ENCODE measurements around the gene KIAA1328.

KIAA1328 gene

DNA sequence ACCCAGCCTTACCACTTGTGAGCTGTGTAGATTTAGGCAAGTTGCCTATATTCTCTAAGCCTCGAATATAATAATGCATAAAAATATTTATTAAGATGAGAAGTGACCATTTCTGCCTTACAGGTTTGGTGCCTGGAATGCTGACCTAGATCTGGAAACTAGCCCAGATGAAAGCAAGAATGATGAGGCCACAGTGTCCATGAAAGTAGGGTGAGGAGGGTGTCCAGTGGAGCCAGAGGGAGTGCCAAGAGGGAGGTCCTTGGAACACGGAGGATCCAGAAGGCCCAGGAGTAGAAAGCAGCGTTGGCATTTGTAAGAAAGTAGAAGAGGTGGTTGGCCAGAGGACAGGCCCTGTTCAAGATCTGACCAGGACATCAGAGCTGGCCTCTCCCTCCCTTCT lies 402.3 kb downstream of the KIAA1328 start:
- no peaks in the 10 kb centered on the region for H3K27me3 ChIP-seq (ENCODE audit: control insufficient read depth, insufficient read depth, low read length)
- no peak overlapping the region for H3K9ac ChIP-seq (ENCODE audit: low read depth, low read length)
- H3K36me3 ChIP-seq (ENCODE audit: control insufficient read depth, insufficient read depth, low read length), result no peaks in the 10 kb centered on the region
- H3K4me3 ChIP-seq (ENCODE audit: low read depth, low read length), result no peak overlapping the region
- H3K4me1 ChIP-seq (ENCODE audit: control insufficient read depth, insufficient read depth, low read length), result no peaks in the 10 kb centered on the region
- H3K9me3 ChIP-seq (ENCODE audit: control insufficient read depth, insufficient read depth, low read length), result no peaks in the 10 kb centered on the region

DNA sequence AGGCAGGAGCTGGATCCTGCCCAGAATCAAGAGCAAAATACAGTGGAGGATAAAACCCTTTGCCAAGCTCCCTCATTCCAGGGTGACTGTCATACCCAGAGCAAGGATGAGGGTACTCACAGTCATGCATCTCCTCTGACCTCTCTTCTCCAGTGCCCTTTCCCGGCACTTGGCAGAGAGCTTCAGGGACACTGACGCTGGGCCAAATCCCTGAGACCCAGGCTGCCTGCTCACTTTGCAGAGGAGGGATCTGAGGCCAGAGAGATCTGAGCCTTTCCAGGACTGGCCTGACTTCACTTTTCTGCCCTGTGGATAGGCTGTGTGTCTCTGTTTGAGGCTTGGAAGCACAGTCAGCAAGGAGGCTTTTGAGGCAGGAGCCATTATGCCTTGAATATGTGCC lies 406.7 kb downstream of the KIAA1328 start:
- no peak overlapping the region for H3K9ac ChIP-seq (ENCODE audit: low read depth, low read length)
- H3K27me3 ChIP-seq (ENCODE audit: control insufficient read depth, insufficient read depth, low read length), result peaks cover 5% of the 10 kb centered on the region
- H3K4me3 ChIP-seq (ENCODE audit: low read depth, low read length), result no peak overlapping the region
- no peaks in the 10 kb centered on the region for H3K9me3 ChIP-seq (ENCODE audit: control insufficient read depth, insufficient read depth, low read length)
- H3K36me3 ChIP-seq (ENCODE audit: control insufficient read depth, insufficient read depth, low read length), result no peaks in the 10 kb centered on the region
- no peaks in the 10 kb centered on the region for H3K4me1 ChIP-seq (ENCODE audit: control insufficient read depth, insufficient read depth, low read length)

DNA sequence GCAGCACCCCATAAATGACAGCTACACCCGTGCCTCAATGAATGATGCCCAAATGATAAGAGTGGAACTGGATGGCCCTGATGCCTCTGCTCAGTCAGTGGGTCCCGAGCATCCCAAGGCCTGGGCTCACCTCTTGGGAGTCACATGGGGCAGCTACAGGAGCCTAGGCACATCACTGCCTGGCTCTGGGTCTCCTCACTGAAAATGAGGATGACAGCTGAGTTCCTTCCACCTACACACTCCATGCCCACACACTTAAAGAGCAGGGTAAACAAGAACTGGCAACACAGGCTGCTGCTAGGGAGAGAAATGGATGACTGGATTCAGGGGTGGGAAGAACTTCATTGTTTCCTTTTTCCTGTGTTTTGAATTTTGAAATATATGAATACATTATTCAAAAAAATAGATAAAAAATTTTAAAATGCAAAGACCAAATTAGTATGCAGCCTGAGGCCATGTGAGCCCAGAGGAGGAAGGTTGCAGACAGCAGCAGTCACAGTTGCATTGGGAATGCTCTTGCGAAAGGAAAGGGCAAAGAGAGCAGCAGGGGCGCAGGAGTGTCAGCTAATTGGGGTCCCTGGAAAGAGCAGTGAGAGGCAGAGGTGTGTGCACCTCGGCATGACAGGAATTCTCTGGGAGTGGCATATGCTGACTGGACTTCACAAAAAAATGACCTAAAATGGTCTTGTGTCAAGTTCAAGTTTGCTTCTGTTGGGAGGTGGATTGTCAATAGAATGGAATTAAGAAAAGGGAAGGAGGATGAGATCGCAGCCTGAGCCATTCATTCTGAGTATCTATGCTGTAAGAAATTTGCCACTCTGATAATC lies 409.6 kb downstream of the KIAA1328 start:
- no peaks in the 10 kb centered on the region for H3K36me3 ChIP-seq (ENCODE audit: control insufficient read depth, insufficient read depth, low read length)
- no peak overlapping the region for H3K4me3 ChIP-seq (ENCODE audit: low read depth, low read length)
- no peaks in the 10 kb centered on the region for H3K4me1 ChIP-seq (ENCODE audit: control insufficient read depth, insufficient read depth, low read length)
- H3K9ac ChIP-seq (ENCODE audit: low read depth, low read length), result no peak overlapping the region
- H3K27me3 ChIP-seq (ENCODE audit: control insufficient read depth, insufficient read depth, low read length), result peaks cover 8% of the 10 kb centered on the region
- no peaks in the 10 kb centered on the region for H3K9me3 ChIP-seq (ENCODE audit: control insufficient read depth, insufficient read depth, low read length)

DNA sequence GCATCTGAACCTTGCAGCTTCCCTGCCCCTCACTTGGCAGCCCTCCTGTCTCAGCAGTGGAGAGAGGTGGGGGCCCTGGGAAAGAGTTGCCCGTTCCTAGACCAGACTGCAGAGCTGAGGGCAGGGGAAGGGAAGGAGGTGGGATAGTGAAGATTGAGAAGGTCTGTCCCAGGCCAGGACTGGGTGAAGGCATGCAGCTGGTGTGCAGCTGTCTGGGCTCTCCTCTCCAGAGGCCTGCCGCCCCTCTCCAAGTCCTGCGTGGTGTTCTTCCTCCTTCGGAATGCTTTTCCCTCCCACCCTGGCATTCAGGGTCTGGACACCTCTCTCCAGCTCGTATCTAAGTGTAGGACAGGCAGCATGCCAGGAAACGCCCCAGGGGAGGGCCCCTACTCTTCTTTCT lies 413.2 kb downstream of the KIAA1328 start:
- Histone ChIP-seq H3K4me3 (ENCODE audit: low read depth, low read length) (no peak overlapping the region), H3K9me3 (ENCODE audit: control insufficient read depth, insufficient read depth, low read length) (no peaks in the 10 kb centered on the region), H3K36me3 (ENCODE audit: control insufficient read depth, insufficient read depth, low read length) (no peaks in the 10 kb centered on the region), H3K27me3 (ENCODE audit: control insufficient read depth, insufficient read depth, low read length) (peaks cover 14% of the 10 kb centered on the region), H3K4me1 (ENCODE audit: control insufficient read depth, insufficient read depth, low read length) (no peaks in the 10 kb centered on the region), H3K9ac (ENCODE audit: low read depth, low read length) (no peak overlapping the region)

DNA sequence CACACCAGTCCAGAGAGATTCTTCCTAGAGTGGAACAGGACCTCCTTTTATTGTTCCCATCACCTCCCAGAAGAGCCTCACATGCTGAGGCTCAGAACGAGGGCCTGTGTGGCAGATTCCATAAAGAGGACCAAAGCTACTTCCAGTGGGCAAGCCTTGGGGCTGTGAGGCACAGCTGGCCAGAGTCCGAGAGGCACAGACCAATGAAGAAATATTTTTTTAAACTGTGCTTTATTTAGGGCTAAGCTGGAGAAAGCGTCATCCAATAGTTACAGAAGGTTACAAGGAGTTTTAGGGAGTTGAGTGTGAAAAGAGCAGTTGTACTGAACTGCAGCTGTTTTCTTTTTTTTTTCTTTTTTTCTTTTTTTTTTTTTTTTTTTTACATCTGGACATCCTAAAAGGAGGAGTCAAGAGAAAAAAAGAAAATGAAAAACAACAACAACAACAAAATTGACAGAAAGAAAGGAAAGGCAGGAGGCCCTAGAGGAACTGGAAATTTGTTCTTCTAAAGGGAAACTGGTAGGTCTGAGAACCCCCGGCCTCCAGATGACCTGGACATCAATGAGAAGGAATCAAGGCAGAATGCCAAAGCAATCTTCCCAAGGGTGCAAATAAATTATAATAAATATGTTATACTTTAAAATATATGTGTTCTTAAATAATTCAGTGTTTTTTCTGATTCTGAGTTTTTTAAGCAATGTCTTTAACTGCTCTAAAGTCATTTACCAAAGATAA lies 414.1 kb downstream of the KIAA1328 start:
- H3K4me1 ChIP-seq (ENCODE audit: control insufficient read depth, insufficient read depth, low read length), result peaks cover 2% of the 10 kb centered on the region
- no peaks in the 10 kb centered on the region for H3K9me3 ChIP-seq (ENCODE audit: control insufficient read depth, insufficient read depth, low read length)
- no peaks in the 10 kb centered on the region for H3K36me3 ChIP-seq (ENCODE audit: control insufficient read depth, insufficient read depth, low read length)
- H3K9ac ChIP-seq (ENCODE audit: low read depth, low read length), result no peak overlapping the region
- peaks cover 14% of the 10 kb centered on the region for H3K27me3 ChIP-seq (ENCODE audit: control insufficient read depth, insufficient read depth, low read length)
- no peak overlapping the region for H3K4me3 ChIP-seq (ENCODE audit: low read depth, low read length)

DNA sequence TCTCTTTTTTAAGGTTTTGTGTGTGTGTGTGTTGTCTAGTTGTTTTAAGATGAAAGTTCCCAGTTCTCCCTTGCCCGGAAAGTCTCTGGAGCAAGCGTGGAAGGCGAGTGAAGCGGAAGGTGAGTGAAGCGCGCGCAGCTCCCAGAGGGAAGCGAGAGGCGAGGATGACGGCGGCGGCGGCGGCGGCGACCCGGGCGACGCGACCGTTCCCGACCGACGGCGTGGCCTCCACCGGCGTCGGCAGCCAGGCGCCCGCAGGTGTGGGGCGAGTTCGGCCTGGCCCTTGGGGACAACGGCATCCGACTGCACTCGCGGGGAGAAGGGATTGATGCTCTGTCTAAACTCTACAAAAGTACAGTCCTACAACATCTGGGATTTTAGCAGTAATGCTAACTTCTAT lies 414.8 kb downstream of the KIAA1328 start:
- no peaks in the 10 kb centered on the region for H3K9me3 ChIP-seq (ENCODE audit: control insufficient read depth, insufficient read depth, low read length)
- no peak overlapping the region for H3K4me3 ChIP-seq (ENCODE audit: low read depth, low read length)
- no peak overlapping the region for H3K9ac ChIP-seq (ENCODE audit: low read depth, low read length)
- H3K36me3 ChIP-seq (ENCODE audit: control insufficient read depth, insufficient read depth, low read length), result no peaks in the 10 kb centered on the region
- peaks cover 2% of the 10 kb centered on the region for H3K4me1 ChIP-seq (ENCODE audit: control insufficient read depth, insufficient read depth, low read length)
- peaks cover 14% of the 10 kb centered on the region for H3K27me3 ChIP-seq (ENCODE audit: control insufficient read depth, insufficient read depth, low read length)

DNA sequence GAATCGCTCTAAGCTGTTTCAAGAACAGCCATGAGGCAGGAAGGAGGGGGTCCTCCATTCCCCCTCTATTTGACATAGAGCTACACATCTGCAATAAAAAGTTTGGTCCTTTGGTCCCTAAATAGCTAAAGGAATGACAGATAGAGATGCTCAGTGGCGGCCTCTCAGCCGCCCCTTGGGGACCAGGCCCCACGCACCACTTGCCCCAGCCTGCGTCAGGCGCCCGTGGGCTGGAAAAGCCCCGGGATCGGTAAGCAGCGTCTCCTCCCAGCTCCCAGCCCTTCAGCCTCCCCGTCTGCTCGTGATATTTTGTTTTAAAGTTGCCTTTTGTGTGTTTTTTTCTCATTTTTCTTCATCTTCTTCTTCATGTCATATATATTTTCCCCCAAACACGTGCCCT lies 415.7 kb downstream of the KIAA1328 start:
- H3K9me3 ChIP-seq (ENCODE audit: control insufficient read depth, insufficient read depth, low read length), result no peaks in the 10 kb centered on the region

DNA sequence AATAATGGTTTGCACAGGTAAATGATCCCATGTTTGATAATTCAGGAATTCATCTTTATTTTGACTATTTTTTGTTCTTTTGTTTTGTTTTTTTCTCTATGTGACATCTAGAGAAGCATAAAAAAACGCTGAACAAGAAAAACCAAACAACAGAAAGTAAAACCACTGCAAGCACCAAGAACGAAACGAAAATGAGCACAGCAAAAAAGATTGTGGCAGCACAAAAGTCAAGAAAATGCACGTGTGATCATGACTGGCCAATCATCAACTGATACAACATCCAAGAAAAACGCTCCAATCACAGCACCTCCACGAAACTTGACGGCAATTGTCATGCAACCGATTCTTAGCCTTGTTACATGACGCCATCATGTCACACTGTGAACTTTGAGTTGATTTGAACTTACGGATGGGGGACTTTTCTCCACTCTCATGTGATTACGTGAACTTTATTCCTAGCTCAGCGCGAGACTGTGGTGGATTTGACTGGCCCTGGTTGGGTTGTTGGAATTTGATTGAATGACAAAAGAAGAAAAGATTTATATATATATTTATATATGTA lies 417.9 kb downstream of the KIAA1328 start:
- Histone ChIP-seq H3K4me3 (ENCODE audit: low read depth, low read length) (no peak overlapping the region), H3K9ac (ENCODE audit: low read depth, low read length) (no peak overlapping the region), H3K27me3 (ENCODE audit: control insufficient read depth, insufficient read depth, low read length) (peaks cover 17% of the 10 kb centered on the region)

More for the DNA sequence above, 415.7 kb downstream of the KIAA1328 start:
- Histone ChIP-seq H3K4me3 (ENCODE audit: low read depth, low read length) (no peak overlapping the region), H3K4me1 (ENCODE audit: control insufficient read depth, insufficient read depth, low read length) (peaks cover 2% of the 10 kb centered on the region), H3K27me3 (ENCODE audit: control insufficient read depth, insufficient read depth, low read length) (peaks cover 11% of the 10 kb centered on the region), H3K9ac (ENCODE audit: low read depth, low read length) (no peak overlapping the region), H3K36me3 (ENCODE audit: control insufficient read depth, insufficient read depth, low read length) (no peaks in the 10 kb centered on the region)

DNA sequence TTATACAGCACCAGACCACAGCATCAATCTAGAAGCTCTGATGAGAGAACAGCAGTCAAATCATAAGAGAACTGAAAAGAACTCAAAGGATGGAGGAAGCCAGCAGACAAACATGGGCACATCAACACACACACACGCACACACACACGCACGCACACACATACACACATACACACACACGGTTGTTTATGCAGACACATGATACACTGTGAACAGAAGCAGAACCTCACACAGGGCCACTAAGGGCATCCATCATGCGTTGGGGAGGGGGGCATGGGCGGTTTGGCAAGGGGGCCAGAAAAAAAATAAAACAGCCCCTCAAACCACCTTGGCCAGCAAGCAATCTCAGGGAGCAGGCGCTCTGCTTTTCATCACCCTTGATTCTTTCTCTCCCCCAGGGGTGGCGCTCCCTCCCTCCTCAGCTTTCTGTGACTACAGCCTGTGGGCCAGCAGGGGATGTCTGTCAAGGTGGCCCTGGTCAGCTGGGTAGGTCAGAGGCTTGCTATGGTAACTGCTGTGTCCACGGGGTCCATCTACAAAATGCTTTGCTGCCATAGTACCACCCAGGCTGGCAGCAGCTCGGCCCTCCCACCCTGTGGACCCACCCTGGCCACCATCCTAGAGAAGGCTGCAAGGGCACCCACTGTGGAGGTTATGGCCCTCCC lies 418.7 kb downstream of the KIAA1328 start:
- H3K36me3 ChIP-seq (ENCODE audit: control insufficient read depth, insufficient read depth, low read length), result no peaks in the 10 kb centered on the region
- H3K4me3 ChIP-seq (ENCODE audit: low read depth, low read length), result no peak overlapping the region
- peaks cover 2% of the 10 kb centered on the region for H3K4me1 ChIP-seq (ENCODE audit: control insufficient read depth, insufficient read depth, low read length)
- H3K9me3 ChIP-seq (ENCODE audit: control insufficient read depth, insufficient read depth, low read length), result no peaks in the 10 kb centered on the region
- H3K27me3 ChIP-seq (ENCODE audit: control insufficient read depth, insufficient read depth, low read length), result peaks cover 24% of the 10 kb centered on the region
- H3K9ac ChIP-seq (ENCODE audit: low read depth, low read length), result no peak overlapping the region

More for the DNA sequence above, 417.9 kb downstream of the KIAA1328 start:
- Histone ChIP-seq H3K4me1 (ENCODE audit: control insufficient read depth, insufficient read depth, low read length) (peaks cover 2% of the 10 kb centered on the region), H3K9me3 (ENCODE audit: control insufficient read depth, insufficient read depth, low read length) (no peaks in the 10 kb centered on the region), H3K36me3 (ENCODE audit: control insufficient read depth, insufficient read depth, low read length) (no peaks in the 10 kb centered on the region)

DNA sequence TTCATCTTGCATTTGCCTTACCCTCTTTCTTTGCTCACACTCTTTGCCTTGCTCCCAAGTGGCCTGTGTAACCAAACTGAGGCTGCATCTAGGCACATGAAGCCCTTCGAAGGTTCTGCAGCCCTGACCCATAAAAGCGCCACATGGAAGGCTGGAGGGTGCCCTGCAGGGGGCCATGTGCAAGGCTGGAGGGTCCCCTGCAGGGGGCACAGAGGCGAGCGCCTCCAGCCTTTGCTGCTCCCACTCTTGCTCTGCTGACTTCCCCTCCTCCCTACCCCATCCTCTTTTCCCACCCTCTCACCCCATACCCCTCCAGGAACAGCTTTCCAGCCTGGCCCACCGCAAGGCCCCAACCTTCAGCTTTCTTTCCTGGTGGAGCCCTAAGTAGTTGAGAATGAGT lies 419.4 kb downstream of the KIAA1328 start:
- Histone ChIP-seq H3K27me3 (ENCODE audit: control insufficient read depth, insufficient read depth, low read length) (peaks cover 28% of the 10 kb centered on the region), H3K4me1 (ENCODE audit: control insufficient read depth, insufficient read depth, low read length) (peaks cover 2% of the 10 kb centered on the region), H3K9me3 (ENCODE audit: control insufficient read depth, insufficient read depth, low read length) (no peaks in the 10 kb centered on the region), H3K9ac (ENCODE audit: low read depth, low read length) (no peak overlapping the region), H3K36me3 (ENCODE audit: control insufficient read depth, insufficient read depth, low read length) (no peaks in the 10 kb centered on the region), H3K4me3 (ENCODE audit: low read depth, low read length) (no peak overlapping the region)

DNA sequence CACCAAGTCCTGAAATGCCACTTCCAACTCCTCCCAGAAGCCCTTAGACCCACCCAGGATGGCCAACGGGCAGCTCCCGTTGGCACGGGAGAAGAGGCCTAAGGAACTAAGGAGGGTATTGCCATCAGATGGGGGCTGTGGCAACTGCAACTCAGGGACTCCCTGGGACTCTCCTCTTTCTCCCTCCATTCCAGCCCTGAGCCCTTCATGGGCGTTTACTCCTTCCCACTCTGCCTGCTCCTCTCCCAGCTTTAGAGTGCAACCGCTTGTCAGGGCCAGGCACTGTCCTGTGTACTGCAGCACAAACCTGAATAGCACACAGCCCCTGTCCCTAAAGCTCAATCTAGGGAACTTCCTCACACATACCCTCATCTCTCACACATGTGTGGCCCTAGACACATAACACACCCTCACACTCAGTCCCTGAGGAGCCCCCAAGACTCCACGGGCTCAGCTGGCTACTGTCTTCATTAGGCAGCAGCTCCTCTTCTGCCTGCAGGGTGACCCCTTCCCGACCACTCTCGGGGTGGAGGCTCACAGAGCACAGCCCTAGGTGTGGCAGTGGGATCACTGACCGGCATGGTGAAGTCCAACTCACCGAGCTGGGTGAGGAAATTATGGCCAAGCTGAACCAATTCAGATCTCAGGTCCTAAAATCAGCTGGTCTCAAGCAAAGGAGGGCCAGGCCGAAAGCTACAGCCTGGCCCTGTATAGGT lies 420.4 kb downstream of the KIAA1328 start:
- Histone ChIP-seq H3K4me1 (ENCODE audit: control insufficient read depth, insufficient read depth, low read length) (peaks cover 2% of the 10 kb centered on the region), H3K36me3 (ENCODE audit: control insufficient read depth, insufficient read depth, low read length) (no peaks in the 10 kb centered on the region), H3K9me3 (ENCODE audit: control insufficient read depth, insufficient read depth, low read length) (no peaks in the 10 kb centered on the region), H3K27me3 (ENCODE audit: control insufficient read depth, insufficient read depth, low read length) (peaks cover 26% of the 10 kb centered on the region), H3K9ac (ENCODE audit: low read depth, low read length) (no peak overlapping the region), H3K4me3 (ENCODE audit: low read depth, low read length) (no peak overlapping the region)
